Panc1 (cell line): ENCODE data around the gene USP11. TPM values are rescaled to one million over a fixed set of nuclear protein-coding genes. Genes with fewer than 3 reads are reported as not detected.

Source experiments
- ATAC-seq: fragments of 200-7000 bp; cut with Tn5 transposase; 2 replicates; pipeline ENCODE4 v1.9.1; 2020; ENCODE audit warnings: mild to moderate bottlenecking, moderate library complexity
- BruUV-seq: library from RNA; stranded (reverse); fragments of 400-500 nt; replicated peaks from 2 replicates; lab custom pipeline; 2021; lab: Mats Ljungman, UMichigan
- CTCF ChIA-PET: fragments of 300-600 bp; sonication (Branson Sonifier 250); formaldehyde crosslinking; loops from one replicate; lab custom pipeline; 2022; ENCODE audit warnings: antibody characterized with exemption; lab: Charles Lee
- POLR2A ChIA-PET: fragments of 300-600 bp; sonication (Branson Sonifier 250); formaldehyde crosslinking; loops from one replicate; lab custom pipeline; 2022; ENCODE audit warnings: antibody characterized with exemption; lab: Charles Lee
- DNase-seq: peaks from one replicate; pipeline ENCODE4 v3.0.0-alpha.2; 2010; ENCODE audit warnings: low read depth, low spot score
- H3K27ac ChIP-seq: 2 replicates; pipeline ENCODE4 v1.5.1; 2011; ENCODE audit warnings: mild to moderate bottlenecking, low read length, inconsistent platforms
- H3K27me3 ChIP-seq: fragments of 200-500 bp; sonication (Bioruptor generic); 2 replicates; pipeline ENCODE4 v1.6.0; 2014; ENCODE audit warnings: low read length, inconsistent platforms; ENCODE audit not compliant: control insufficient read depth, insufficient read depth
- H3K36me3 ChIP-seq: fragments of 200-500 bp; sonication (Bioruptor generic); 2 replicates; pipeline ENCODE4 v1.5.1; 2014; ENCODE audit warnings: inconsistent platforms, mild to moderate bottlenecking, low read length, moderate library complexity; ENCODE audit not compliant: control insufficient read depth, insufficient read depth
- H3K4me1 ChIP-seq: 2 replicates; pipeline ENCODE4 v1.5.1; 2011; ENCODE audit warnings: inconsistent platforms, mild to moderate bottlenecking, low read length, moderate library complexity; ENCODE audit not compliant: control insufficient read depth, insufficient read depth
- H3K4me3 ChIP-seq, 2 experiments: 2 replicates each; pipeline ENCODE4 v1.5.1; 2011 to 2012; ENCODE audit warnings: low read depth in 2 of 2, low read length in 2 of 2, mild to moderate bottlenecking in 2 of 2, inconsistent platforms in 1 of 2, moderate library complexity in 1 of 2
- H3K9me3 ChIP-seq: fragments of 200-500 bp; sonication (Bioruptor generic); 2 replicates; pipeline ENCODE4 v1.5.1; 2014; ENCODE audit warnings: low read depth, mild to moderate bottlenecking, inconsistent platforms, low read length, moderate library complexity; ENCODE audit not compliant: control insufficient read depth, insufficient read depth
- POLR2AphosphoS5 ChIP-seq: IDR thresholded peaks from 2 replicates; pipeline ENCODE4 v1.6.1; 2012; ENCODE audit warnings: mild to moderate bottlenecking, low read depth, low read length, moderate library complexity
- SIN3A ChIP-seq: IDR thresholded peaks from 2 replicates; pipeline ENCODE4 v1.6.1; 2012; ENCODE audit warnings: low read depth, mild to moderate bottlenecking, low read length, moderate library complexity, borderline replicate concordance; ENCODE audit not compliant: insufficient read depth
- TCF7L2 ChIP-seq: IDR thresholded peaks from 2 replicates; pipeline ENCODE4 v1.6.1; 2011; ENCODE audit warnings: mild to moderate bottlenecking, low read depth, low read length, inconsistent platforms
- in situ Hi-C: cut with HindIII; loops from 2 replicates; pipeline ENCODE4 v1.10.0; 2016; ENCODE audit warnings: low sequenced_read_pairs, low pct_unique_long_range_greater_than_20kb
- intact Hi-C: fragments of 100-400 bp; cut with micrococcal nuclease; formaldehyde crosslinking; loops from one replicate; pipeline ENCODE4 v1.10.0; 2022; ENCODE audit not compliant: unreplicated experiment
- total RNA-seq: library from RNA; stranded (reverse); gene quantifications from one replicate; pipeline ENCODE4 v1.2.1, GENCODE V29; 2021; ENCODE audit not compliant: unreplicated experiment
- TF ChIP-seq, protein P1 (sequence below), 2 experiments: IDR thresholded peaks; 2 replicates each; pipeline ENCODE4 v1.6.1; 2011 to 2012; ENCODE audit warnings: low read depth in 2 of 2, control low read depth in 1 of 2, low read length in 1 of 2, mild to moderate bottlenecking in 1 of 2, moderate library complexity in 1 of 2; ENCODE audit not compliant: insufficient read depth in 1 of 2
- TF ChIP-seq, protein P2 (sequence below): fragments of 450-650 bp; IDR thresholded peaks from 2 replicates; pipeline ENCODE4 v1.5.1; 2017; ENCODE audit warnings: mild to moderate bottlenecking

USP11 gene
- total RNA-seq, 1 experiment from 2014 or later = 82.4 TPM

DNA sequence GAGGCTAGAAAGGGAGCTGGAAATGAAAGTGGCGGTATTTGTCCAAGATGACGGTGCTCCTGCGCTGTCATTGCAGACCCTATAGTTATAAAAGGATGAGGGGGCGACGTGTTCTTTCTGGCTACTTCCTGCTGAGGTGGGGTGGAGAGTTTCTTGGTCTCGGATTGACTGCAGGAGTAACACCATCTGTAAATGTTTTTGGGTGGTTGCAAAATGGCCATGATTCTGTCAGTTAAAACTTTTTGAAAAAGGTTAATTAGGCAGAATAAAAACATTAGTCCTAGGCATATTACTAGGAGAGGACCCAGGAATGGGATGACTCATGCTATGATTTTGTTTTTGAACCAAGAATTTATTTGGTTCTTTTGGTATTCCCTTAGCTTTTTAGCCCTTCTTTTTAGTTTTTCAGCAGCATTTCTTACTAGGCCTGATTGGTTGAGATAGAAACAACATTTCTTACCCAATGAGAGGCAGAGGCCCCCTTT lies 53.1 kb downstream of the USP11 start:
- intact Hi-C loops = no loop called here
- CTCF ChIA-PET = no interaction called here
- POLR2A ChIA-PET = no interaction called here

DNA sequence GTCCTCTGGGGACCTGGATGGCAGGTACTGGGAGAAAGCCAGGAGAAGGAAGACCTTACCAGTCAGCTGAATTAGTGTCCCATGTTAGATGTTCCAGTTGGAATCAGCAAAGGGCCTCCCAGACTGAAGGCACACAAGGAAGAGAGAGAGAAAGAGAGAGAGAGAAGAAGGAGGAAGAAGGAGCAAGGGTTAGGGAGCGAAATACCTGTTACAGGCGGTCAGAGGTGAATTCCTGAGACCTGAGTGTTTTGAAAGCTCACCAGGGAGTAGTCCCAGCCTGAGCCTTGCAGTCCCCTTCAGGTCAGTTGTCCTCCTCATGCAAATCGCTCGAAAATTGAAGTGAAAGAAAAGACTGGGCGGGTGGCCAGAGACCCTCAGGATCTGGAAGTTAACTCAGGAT lies 60.3 kb downstream of the USP11 start:
- no peak for ATAC-seq
- Histone ChIP-seq H3K36me3 (no peaks in the 10 kb centered on the region), H3K27ac (no peak overlapping the region), H3K4me1 (no peaks in the 10 kb centered on the region), H3K9me3 (0 out of 2 replicates have a peak, but pooled peaks cover 2% of the 10 kb centered on the region), H3K27me3 (no peaks in the 10 kb centered on the region), H3K4me3 (no peak overlapping the region)
- TF ChIP-seq, protein P1, sequence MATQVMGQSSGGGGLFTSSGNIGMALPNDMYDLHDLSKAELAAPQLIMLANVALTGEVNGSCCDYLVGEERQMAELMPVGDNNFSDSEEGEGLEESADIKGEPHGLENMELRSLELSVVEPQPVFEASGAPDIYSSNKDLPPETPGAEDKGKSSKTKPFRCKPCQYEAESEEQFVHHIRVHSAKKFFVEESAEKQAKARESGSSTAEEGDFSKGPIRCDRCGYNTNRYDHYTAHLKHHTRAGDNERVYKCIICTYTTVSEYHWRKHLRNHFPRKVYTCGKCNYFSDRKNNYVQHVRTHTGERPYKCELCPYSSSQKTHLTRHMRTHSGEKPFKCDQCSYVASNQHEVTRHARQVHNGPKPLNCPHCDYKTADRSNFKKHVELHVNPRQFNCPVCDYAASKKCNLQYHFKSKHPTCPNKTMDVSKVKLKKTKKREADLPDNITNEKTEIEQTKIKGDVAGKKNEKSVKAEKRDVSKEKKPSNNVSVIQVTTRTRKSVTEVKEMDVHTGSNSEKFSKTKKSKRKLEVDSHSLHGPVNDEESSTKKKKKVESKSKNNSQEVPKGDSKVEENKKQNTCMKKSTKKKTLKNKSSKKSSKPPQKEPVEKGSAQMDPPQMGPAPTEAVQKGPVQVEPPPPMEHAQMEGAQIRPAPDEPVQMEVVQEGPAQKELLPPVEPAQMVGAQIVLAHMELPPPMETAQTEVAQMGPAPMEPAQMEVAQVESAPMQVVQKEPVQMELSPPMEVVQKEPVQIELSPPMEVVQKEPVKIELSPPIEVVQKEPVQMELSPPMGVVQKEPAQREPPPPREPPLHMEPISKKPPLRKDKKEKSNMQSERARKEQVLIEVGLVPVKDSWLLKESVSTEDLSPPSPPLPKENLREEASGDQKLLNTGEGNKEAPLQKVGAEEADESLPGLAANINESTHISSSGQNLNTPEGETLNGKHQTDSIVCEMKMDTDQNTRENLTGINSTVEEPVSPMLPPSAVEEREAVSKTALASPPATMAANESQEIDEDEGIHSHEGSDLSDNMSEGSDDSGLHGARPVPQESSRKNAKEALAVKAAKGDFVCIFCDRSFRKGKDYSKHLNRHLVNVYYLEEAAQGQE (IDR thresholded peaks at IDR 0.05; ENCODE audit: insufficient read depth in 1 of 2, low read depth in 2 of 2, low read length in 1 of 2) = no peak
- TF ChIP-seq, protein P2, sequence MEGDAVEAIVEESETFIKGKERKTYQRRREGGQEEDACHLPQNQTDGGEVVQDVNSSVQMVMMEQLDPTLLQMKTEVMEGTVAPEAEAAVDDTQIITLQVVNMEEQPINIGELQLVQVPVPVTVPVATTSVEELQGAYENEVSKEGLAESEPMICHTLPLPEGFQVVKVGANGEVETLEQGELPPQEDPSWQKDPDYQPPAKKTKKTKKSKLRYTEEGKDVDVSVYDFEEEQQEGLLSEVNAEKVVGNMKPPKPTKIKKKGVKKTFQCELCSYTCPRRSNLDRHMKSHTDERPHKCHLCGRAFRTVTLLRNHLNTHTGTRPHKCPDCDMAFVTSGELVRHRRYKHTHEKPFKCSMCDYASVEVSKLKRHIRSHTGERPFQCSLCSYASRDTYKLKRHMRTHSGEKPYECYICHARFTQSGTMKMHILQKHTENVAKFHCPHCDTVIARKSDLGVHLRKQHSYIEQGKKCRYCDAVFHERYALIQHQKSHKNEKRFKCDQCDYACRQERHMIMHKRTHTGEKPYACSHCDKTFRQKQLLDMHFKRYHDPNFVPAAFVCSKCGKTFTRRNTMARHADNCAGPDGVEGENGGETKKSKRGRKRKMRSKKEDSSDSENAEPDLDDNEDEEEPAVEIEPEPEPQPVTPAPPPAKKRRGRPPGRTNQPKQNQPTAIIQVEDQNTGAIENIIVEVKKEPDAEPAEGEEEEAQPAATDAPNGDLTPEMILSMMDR = no peak
- TF ChIP-seq POLR2AphosphoS5 = no peak
- TF ChIP-seq SIN3A = no peak
- no peak for TF ChIP-seq TCF7L2
- intact Hi-C loops = no loop called here
- no TSS peak for BruUV-seq
- in situ Hi-C loops = no loop called here
- DNase-seq = no peak
- POLR2A ChIA-PET = no interaction called here
- CTCF ChIA-PET = no interaction called here

More for the DNA sequence above, 53.1 kb downstream of the USP11 start:
- no peaks in the 10 kb centered on the region for H3K36me3 ChIP-seq
- H3K27ac ChIP-seq = no peak overlapping the region
- ATAC-seq = no peak
- in situ Hi-C loops = no loop called here
- H3K27me3 ChIP-seq = no peaks in the 10 kb centered on the region
- DNase-seq = no peak
- TF ChIP-seq, protein P2 = no peak
- TF ChIP-seq POLR2AphosphoS5 (no peak), TCF7L2 (no peak), SIN3A (no peak)
- TF ChIP-seq, protein P1 (IDR thresholded peaks at IDR 0.05; ENCODE audit: insufficient read depth in 1 of 2, low read depth in 2 of 2, low read length in 1 of 2) = no peak
- no TSS peak for BruUV-seq
- H3K9me3 ChIP-seq = 0 out of 2 replicates have a peak, but pooled peaks cover 2% of the 10 kb centered on the region
- H3K4me3 ChIP-seq = no peak overlapping the region
- no peaks in the 10 kb centered on the region for H3K4me1 ChIP-seq
